ENCODE measurements around the gene AARS2.
A peak's percentile ranks its signal among the peaks of the same experiment; 100 is the strongest.

The AARS2 gene

GRCh38 chr6:44300292-44300823, 12.8 kb downstream of the AARS2 start:
- no peak for DNase-seq (ENCODE audit: low read depth, low spot score)

- DNase-seq (ENCODE audit: low read depth, low spot score): no peak
Observed at GRCh38 chr6:44298864-44299263, 14.3 kb downstream of the AARS2 start.

- DNase-seq (ENCODE audit: low read depth, low spot score): no peak
Observed at GRCh38 chr6:44298055-44298803, 14.9 kb downstream of the AARS2 start.

- peak; percentile 15 for DNase-seq (ENCODE audit: low read depth, low spot score)
Observed at GRCh38 chr6:44297063-44298038, 15.8 kb downstream of the AARS2 start.

GRCh38 chr6:44294832-44295791, 18.0 kb downstream of the AARS2 start:
- DNase-seq (ENCODE audit: low read depth, low spot score): no peak

- no peak for DNase-seq (ENCODE audit: low read depth, low spot score)
Observed at GRCh38 chr6:44292661-44293365, 20.3 kb downstream of the AARS2 start.

- DNase-seq (ENCODE audit: low read depth, low spot score): no peak
Observed at GRCh38 chr6:44291841-44292240, 21.3 kb downstream of the AARS2 start.

GRCh38 chr6:44289726-44290260, 23.4 kb downstream of the AARS2 start:
- DNase-seq (ENCODE audit: low read depth, low spot score): no peak

- DNase-seq (ENCODE audit: low read depth, low spot score): no peak
Observed at GRCh38 chr6:44286747-44287146, 26.4 kb downstream of the AARS2 start.

GRCh38 chr6:44286285-44286565, 26.9 kb downstream of the AARS2 start:
- DNase-seq (ENCODE audit: low read depth, low spot score): no peak

GRCh38 chr6:44285552-44286284, 27.4 kb downstream of the AARS2 start:
- DNase-seq (ENCODE audit: low read depth, low spot score): no peak

- no peak for DNase-seq (ENCODE audit: low read depth, low spot score)
Observed at GRCh38 chr6:44284867-44285266, 28.3 kb downstream of the AARS2 start.

- no peak for DNase-seq (ENCODE audit: low read depth, low spot score)
Observed at GRCh38 chr6:44284121-44284520, 29.0 kb downstream of the AARS2 start.

- DNase-seq (ENCODE audit: low read depth, low spot score): no peak
Observed at GRCh38 chr6:44278774-44279697, 34.1 kb downstream of the AARS2 start.

- no peak for DNase-seq (ENCODE audit: low read depth, low spot score)
Observed at GRCh38 chr6:44278315-44278714, 34.8 kb downstream of the AARS2 start.

GRCh38 chr6:44277763-44278162, 35.4 kb downstream of the AARS2 start:
- DNase-seq (ENCODE audit: low read depth, low spot score): no peak

GRCh38 chr6:44276667-44277640, 36.2 kb downstream of the AARS2 start:
- no peak for DNase-seq (ENCODE audit: low read depth, low spot score)
